Kidney (tissue), 14 donors: ENCODE measurements around the gene REEP1. TPM values are rescaled to one million over a fixed set of nuclear protein-coding genes. Genes with fewer than 3 reads are reported as not detected.
A peak's percentile ranks its signal among the peaks of the same experiment; 100 is the strongest.

Experiments used
- DNase-seq, 5 donors: peaks; one replicate each; pipeline ENCODE4 v3.0.0-alpha.2; 2013 to 2020
- FAIRE-seq: peaks from 2 replicates; lab custom pipeline; 2012; peaks lifted over from hg19 to GRCh38; lab: Jason Lieb, UNC
- H3K27ac ChIP-seq, 2 donors: one replicate each; pipeline ENCODE4 v1.7.0; 2013; ENCODE audit warnings: low read depth in 2 of 2, low read length in 2 of 2, inconsistent platforms in 1 of 2
- H3K27me3 ChIP-seq: one replicate; pipeline ENCODE4 v1.7.1; 2013; ENCODE audit warnings: low read length, inconsistent platforms; ENCODE audit not compliant: control insufficient read depth, insufficient read depth
- H3K36me3 ChIP-seq, 3 donors: one replicate each; pipeline versions ENCODE4 v1.7.0 to v1.7.1; 2013; ENCODE audit warnings: low read length in 3 of 3, control low read depth in 1 of 3, inconsistent platforms in 1 of 3; ENCODE audit not compliant: insufficient read depth in 3 of 3, control insufficient read depth in 2 of 3
- H3K4me1 ChIP-seq, 3 donors: one replicate each; pipeline versions ENCODE4 v1.7.0 to v1.7.1; 2013; ENCODE audit warnings: low read length in 3 of 3, inconsistent platforms in 1 of 3, low read depth in 1 of 3; ENCODE audit not compliant: control insufficient read depth in 2 of 3, insufficient read depth in 2 of 3
- H3K4me3 ChIP-seq, 3 donors: one replicate each; pipeline versions ENCODE4 v1.7.0 to v1.8.1; 2013; ENCODE audit warnings: low read length in 3 of 3, control low read depth in 1 of 3, inconsistent platforms in 1 of 3
- H3K9ac ChIP-seq, 3 donors: one replicate each; pipeline versions ENCODE4 v1.7.0 to v1.7.1; 2013; ENCODE audit warnings: low read length in 3 of 3, control low read depth in 1 of 3, inconsistent platforms in 1 of 3
- H3K9me3 ChIP-seq, 3 donors: one replicate each; pipeline versions ENCODE4 v1.7.0 to v1.7.1; 2013; ENCODE audit warnings: low read length in 3 of 3, control low read depth in 1 of 3, inconsistent platforms in 1 of 3; ENCODE audit not compliant: control insufficient read depth in 2 of 3, insufficient read depth in 1 of 3
- intact Hi-C: fragments of 100-400 bp; cut with DNase I; formaldehyde crosslinking; loops from one replicate; pipeline ENCODE4 v1.11.1; 2022
- polyA plus RNA-seq: library from polyadenylated mRNA; stranded (reverse); fragments of 350-450 nt; fragmentation: Illumina TruSeq; extraction: RNeasy Lipid Tissue Mini Kit (QIAGEN cat#74804); gene quantifications from one replicate; pipeline ENCODE4 v1.2.3, GENCODE V29; 2014; ENCODE audit warnings: low read depth, low replicate concordance; ENCODE audit not compliant: insufficient read depth
- total RNA-seq: library from RNA; stranded (reverse); fragmentation: NEBNext Ultra II Directional; extraction: Animal tissue kit (Norgen Biotek cat#: 25700); gene quantifications from one replicate; pipeline ENCODE4 v1.2.1, GENCODE V29; 2021
- TF ChIP-seq, protein P1 (sequence below): IDR thresholded peaks from 3 replicates; pipeline ENCODE4 v1.5.1; 2012; ENCODE audit warnings: mild to moderate bottlenecking, moderate library complexity, borderline replicate concordance; ENCODE audit not compliant: insufficient read depth; ENCODE audit errors: extremely low read depth
- donor health status: control.
- donor health status: control.
- donor health status: control.
- donor health status: control.
- donor health status: control.
- donor health status: DM: yes; HTN: yes; CAD: no.
- donor health status: Normal renal cell carcinoma (clear cell type).

The REEP1 gene
- total and polyA plus RNA-seq, 2 donors from 2014 or later: 3.3 to 4.3 TPM

GRCh38 chr2:86298411-86299390, 38.7 kb downstream of the REEP1 start:
- no peak overlapping the region for H3K9ac ChIP-seq
- DNase-seq (peak in 1 of 5 donors; percentile 56), FAIRE-seq (no peak)
- H3K4me3 ChIP-seq: no peak overlapping the region
- TF ChIP-seq, protein P1, sequence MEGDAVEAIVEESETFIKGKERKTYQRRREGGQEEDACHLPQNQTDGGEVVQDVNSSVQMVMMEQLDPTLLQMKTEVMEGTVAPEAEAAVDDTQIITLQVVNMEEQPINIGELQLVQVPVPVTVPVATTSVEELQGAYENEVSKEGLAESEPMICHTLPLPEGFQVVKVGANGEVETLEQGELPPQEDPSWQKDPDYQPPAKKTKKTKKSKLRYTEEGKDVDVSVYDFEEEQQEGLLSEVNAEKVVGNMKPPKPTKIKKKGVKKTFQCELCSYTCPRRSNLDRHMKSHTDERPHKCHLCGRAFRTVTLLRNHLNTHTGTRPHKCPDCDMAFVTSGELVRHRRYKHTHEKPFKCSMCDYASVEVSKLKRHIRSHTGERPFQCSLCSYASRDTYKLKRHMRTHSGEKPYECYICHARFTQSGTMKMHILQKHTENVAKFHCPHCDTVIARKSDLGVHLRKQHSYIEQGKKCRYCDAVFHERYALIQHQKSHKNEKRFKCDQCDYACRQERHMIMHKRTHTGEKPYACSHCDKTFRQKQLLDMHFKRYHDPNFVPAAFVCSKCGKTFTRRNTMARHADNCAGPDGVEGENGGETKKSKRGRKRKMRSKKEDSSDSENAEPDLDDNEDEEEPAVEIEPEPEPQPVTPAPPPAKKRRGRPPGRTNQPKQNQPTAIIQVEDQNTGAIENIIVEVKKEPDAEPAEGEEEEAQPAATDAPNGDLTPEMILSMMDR: peak; percentile 37
- peaks cover 0 to 10% (median 6%) of the 10 kb centered on the region in 3 donors for H3K4me1 ChIP-seq
- no peaks in the 10 kb centered on the region for H3K27me3 ChIP-seq
- no peaks in the 10 kb centered on the region for H3K9me3 ChIP-seq
- intact Hi-C loops: no loop called here
- H3K36me3 ChIP-seq: no peaks in the 10 kb centered on the region
- no peak overlapping the region for H3K27ac ChIP-seq

- DNase-seq: no peak
- Histone ChIP-seq H3K4me3 (no peak overlapping the region), H3K4me1 (peaks cover 0 to 10% (median 6%) of the 10 kb centered on the region in 3 donors), H3K9ac (no peak overlapping the region), H3K27ac (no peak overlapping the region), H3K27me3 (no peaks in the 10 kb centered on the region), H3K9me3 (no peaks in the 10 kb centered on the region), H3K36me3 (no peaks in the 10 kb centered on the region)
- no peak for FAIRE-seq
- TF ChIP-seq, protein P1: peak; percentile 17
- intact Hi-C loops: no loop called here
Measured at GRCh38 chr2:86297382-86298147, 39.9 kb downstream of the REEP1 start.

DNA sequence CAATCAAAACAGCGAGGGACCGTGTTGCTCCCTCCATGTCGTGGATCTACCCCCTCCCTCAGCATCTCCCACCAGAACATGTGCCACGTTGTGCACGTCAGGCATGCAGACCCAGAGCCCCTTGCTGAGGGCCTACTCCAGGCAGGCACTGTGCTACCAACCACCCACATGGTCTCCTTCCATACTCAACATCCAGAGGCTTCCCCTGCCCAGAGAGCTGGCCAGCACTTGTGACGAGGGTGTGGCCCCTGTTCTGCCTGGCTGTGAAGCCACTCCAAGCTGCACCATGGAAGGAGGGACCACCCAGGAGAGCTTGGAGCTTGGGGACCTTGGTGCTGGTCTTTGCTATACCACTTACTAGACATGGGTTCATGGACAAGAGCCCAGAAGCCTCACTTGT, 40.5 kb downstream of the REEP1 start:
- Histone ChIP-seq H3K9ac (no peak overlapping the region), H3K9me3 (no peaks in the 10 kb centered on the region), H3K36me3 (no peaks in the 10 kb centered on the region), H3K27ac (no peak overlapping the region), H3K27me3 (no peaks in the 10 kb centered on the region), H3K4me1 (peaks cover 0 to 7% (median 3%) of the 10 kb centered on the region in 3 donors), H3K4me3 (no peak overlapping the region)
- DNase-seq (no peak), FAIRE-seq (no peak)
- TF ChIP-seq, protein P1: no peak
- intact Hi-C loops: no loop called here
